GM18858 (cell line): ENCODE data around the gene UCK1.
"Not testable (repeated sequence)": the region's sequence is repeated elsewhere in the genome, so short reads cannot be mapped to it uniquely, and the experiment has no call there.

Source experiments
- ATAC-seq: cut with Tn5 transposase; IDR thresholded peaks from one replicate; pipeline ENCODE4 v1.9.1; 2021; ENCODE audit not compliant: unreplicated experiment

UCK1 gene

DNA sequence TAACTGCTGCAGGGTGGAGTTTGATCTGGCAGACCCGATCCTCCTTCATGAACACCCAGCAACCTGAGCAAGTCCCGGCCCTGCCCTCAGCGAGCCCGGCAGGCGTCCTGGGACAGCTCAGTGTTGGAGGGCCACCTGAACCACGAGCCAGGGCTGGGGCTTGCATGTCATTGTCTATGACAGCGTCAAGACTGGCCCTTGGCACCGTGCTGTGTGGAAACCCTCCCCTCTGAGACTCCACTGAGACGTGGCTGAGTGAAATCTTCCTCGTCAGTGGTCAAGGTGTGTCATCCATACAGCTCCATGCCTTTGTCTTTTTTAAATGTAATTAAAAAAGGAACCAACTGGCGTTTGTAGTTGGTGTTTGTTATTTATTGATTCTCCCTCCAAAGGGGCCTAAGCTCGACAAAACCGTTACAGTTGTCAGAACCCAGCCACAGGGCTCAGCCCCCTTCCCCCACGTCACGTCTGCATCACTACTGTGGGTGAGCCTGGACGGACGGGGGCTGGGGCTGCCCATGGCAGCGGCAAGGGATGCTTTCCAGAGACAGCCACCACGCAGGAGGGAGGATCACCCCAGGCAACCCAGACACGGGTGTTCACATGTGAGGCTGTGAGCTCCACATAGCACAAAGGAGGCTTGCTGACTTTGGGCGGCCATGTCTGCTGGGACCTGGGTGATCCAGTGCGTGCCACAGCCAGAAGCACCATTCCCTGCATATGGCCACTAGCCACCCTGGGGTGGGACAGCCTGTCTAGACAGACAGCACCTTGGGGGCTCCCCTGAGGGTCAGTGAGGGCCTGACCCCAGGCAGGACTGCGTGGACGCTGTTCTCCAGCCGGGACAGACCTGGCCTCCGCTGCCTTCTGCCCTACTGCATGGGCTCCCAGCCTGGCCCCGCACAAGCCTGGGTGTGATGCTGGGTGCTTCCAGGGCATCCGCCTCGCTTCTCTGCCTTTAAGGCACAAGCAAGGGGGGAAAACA lies 7.3 kb downstream of the UCK1 start:
- ATAC-seq = no peak

DNA sequence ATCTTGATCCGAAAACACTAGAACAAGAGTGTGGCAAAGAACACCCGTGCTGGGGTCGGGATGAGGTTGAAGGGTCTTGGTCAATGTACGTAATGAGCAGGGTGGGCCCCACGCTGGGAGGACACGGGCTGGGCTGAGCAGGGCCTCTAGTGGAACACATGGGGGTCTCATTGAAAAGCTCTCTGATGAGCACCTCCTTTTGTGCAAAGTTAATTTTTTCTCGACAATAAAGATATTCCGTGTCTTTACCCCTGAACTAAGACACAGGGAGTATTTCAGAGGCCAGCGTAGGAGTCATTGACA lies 8.0 kb downstream of the UCK1 start:
- ATAC-seq = no peak

DNA sequence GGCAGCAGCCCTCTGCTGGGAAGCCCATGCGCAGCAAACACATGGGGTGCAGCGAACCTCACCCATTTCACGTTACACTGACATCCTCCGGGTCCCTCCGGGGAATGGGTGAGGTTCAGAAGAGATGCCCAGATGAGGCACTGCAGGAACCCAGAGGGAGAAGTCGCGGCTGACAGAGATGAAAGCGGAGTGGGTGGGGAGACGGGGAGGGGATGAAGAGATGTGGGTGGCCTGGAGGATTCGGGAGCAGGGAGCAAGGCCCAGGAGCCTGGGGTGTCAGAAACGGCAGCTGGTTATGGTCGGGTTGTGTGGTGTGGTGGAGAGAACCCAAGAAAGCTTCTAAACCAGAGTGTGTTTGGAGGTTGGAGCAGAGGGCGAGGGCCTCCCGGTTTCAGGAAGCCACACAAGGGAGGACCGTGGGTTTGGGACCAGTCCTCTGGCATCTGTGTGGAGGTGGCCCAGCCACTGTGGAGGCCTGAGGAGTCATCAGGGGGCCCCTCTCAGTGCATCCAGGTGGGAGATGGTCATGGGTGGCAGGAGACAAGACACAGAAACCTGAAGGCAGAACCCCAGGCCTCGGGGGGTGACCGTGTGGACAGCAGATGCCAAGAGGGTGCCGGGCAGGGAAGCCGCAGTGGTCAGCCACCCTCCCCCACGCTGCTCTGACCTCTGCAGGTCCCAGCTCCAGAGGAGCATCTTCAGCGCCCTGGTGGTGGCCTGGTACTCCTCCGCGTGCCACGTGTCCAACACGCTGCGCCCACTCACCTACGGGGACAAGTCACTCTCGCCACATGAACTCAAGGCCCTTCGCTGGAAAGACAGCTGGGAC lies 8.6 kb downstream of the UCK1 start:
- ATAC-seq = no peak

DNA sequence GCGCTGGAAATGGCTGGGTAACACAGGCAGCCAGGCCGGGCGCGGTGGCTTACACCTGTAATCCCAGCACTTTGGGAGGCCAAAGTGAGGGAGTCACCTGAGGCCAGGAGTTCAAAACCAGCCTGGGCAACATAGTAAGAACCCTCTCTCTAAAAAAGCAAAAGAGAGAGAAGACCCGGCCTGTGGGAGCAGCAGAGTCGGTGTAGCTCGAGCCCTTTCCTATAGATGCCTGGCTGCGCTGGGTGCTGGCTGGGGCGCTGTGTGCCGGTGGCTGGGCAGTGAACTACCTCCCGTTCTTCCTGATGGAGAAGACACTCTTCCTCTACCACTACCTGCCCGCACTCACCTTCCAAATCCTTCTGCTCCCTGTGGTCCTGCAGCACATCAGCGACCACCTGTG lies 9.2 kb downstream of the UCK1 start:
- no peak for ATAC-seq

DNA sequence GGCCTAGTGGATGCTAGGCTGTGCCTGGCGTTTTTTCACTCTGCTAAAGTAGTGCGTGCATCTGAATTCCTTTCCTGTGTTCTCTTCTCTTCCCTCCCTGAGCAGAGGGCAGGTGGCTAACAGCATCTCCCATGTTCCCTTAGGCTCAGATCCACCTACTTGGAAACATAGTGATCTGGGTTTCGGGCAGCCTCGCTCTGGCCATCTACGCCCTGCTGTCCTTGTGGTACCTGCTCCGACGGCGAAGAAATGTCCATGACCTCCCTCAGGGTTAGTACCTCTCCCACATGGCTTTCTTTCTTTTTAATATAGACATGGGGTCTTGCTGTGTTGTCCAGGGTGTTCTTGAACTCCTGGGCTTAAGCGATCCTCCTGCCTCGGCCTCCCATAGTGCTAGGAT lies 9.9 kb downstream of the UCK1 start:
- ATAC-seq = no peak

DNA sequence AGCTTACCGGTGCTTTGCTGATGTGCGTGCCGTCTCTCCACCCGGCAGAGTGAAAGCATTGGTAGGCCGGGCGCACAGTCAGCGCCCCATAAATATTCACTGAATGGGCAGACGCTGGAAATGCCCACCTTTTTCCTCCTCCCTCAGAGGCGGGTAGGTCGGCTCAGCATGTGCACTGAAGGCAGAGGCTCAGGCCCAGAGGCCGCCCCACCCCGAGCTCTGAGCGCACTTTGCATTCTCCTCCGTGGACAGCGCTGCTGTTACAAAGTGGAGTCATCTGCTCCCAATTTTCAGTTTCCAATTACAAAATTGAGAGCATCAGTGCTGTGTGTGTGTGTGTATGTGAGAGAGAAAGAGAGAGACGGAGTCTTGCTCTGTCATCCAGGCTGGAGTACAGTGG lies 10.6 kb downstream of the UCK1 start:
- no peak for ATAC-seq

DNA sequence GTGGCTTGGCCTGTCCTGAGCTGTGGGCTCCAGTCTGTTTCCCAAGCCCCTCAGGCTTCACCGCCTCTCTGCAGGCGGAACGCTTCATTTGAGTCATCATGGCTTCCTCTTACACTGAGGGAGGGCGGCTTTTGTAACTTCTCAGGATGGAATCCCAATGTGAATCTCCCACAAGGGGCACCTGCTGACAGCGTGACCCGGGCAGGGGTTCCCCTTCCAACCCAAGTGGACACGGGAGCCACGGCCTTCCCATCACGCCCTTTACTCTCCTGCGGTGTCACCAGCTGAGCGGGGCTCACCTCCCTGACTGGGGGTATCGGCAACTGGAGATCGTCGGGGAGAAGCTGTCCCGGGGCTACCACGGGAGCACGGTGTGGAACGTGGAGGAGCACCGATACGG lies 12.5 kb downstream of the UCK1 start:
- ATAC-seq = no peak

DNA sequence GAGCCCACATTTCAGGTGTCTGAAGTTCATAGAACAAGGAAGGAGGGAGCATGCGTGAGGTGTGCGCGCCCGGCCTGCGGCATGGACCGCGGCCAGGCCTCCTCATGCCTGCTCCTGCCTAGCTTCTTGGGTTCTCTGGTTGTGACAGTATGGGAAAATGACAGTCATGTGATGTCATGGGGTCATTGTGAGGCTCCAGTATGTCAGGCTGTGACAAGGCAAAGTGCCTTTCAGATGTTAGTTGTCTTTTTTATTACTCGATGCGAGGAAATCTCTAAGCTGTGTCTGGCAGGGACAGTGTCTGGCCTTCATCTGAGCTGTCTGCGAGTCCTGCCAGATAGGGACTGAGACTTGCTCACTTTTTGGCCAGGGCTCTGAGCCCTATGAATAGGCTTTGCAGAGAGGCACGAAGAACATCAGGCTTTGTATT lies 13.3 kb downstream of the UCK1 start:
- no peak for ATAC-seq

DNA sequence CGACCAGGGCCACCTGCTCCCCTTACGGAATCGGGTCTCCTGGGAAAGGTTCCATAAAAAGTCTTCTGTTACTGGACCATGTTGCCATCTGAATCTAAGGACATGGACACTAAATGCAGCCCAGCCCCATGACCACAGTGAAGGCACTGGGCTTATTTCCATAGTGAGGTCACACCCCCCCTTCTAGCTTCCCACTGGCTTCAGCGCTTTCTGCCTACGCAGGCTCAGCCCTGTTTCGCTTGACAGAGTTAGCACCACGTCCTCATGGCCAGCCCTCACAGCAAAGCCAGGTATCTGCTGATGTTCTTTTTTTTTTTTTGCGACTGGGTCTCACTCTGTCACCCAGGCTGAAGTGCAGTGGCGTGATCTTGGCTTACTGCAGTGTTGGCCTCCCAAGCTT lies 14.1 kb downstream of the UCK1 start:
- ATAC-seq = no peak

DNA sequence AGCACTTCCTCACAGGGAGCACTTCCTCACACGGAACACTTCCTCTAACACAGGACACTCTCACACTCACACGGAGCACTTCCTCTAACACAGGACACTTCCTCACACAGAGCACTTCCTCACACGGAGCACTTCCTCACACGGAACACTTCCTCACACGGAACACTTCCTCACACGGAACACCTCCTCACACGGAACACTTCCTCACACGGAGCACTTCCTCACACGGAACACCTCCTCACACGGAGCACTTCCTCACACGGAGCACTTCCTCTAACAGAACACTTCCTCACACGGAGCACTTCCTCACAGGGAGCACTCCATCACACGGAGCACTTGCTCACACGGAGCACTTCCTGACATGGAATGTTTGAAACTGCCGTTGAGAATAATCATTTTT lies 15.0 kb downstream of the UCK1 start:
- no peak for ATAC-seq

DNA sequence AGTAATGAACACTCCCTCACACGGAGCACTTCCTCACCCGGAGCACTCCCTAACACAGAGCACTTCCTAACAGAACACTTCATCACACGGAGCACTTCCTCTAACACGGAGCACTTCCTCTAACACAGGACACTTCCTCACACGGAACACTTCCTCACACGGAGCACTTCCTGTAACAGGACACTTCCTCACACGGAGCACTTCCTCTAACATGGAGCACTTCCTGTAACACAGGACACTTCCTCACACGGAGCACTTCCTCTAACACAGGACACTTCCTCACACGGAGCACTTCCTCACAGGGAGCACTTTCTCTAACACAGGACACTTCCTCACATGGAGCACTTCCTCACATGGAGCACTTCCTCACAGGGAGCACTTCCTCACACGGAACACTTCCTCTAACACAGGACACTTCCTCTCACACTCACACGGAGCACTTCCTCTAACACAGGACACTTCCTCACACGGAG lies 15.5 kb downstream of the UCK1 start:
- not testable (repeated sequence) for ATAC-seq

DNA sequence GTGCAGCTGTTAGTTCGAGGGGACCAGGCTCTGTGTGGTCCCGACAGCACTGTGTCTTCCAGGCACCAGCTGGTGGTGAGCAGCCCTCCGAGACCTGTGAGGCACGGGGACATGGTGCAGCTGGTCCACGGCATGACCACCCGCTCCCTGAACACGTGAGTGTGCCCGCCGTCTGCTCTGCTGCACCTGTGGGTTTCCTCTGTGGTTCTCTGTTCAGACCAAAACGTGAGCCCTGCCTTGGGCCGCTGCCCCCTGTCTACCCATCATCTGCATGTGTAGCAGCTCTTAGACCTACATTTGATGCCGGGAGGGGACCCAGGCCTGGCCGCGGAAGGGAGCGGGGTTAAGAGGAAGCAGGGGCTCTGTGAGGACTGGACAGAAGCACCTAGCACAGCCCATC lies 17.9 kb downstream of the UCK1 start:
- no peak for ATAC-seq

DNA sequence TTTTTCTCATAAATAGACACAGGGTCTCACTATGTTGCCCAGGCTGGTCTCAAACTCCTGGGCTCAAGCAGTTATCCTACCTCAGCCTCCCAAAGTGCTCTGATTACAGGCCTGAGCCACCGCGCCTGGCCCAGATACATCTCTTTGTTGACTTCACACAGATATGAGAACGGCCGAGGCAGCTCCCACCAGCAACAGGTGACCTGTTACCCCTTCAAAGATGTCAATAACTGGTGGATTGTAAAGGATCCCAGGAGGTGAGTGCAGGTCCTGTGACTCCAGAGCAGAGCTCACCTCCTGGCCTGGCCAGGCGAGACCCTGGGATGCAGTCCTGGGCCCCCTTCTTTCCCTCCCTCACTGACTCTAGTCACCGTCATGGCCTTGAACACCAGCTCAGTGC lies 19.2 kb downstream of the UCK1 start:
- ATAC-seq = no peak

DNA sequence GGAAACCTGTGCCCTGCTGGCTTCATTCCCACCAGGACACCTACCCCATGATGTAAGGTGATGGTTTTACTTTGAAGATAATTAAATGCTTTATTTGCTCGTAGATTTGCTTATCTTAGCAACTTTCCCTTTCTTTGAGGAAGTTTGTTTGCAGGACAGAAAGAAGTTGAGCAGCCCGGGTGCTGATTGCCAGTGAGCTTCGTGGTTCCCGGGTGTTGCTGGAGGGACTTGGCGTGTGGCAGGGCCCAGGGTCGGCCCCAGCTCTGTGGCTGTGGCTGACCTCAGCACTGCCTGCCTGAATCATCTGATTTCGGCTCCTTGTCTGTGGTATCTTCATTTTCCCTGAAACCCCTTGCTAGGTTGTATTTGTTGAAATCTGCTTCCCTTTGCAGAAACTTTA lies 19.6 kb downstream of the UCK1 start:
- no peak for ATAC-seq

DNA sequence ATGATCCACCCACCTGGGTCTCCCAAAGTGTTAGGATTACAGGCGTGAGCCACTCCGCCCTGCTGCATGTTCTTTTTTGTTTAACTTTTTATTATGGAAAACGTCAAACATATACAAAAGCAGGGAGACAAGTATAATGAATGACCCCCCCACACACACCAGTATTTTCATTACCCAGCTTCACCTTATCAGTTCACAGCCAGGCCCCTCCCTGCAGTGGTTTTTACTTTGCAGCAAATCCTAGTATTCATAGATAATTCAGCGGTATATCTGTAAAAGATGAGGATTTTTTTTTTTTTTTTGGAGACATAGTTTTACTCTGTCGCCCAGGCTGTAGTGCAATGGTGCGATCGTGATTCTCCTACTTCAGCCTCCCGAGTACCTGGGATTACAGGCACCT lies 26.1 kb downstream of the UCK1 start:
- ATAC-seq = no peak

DNA sequence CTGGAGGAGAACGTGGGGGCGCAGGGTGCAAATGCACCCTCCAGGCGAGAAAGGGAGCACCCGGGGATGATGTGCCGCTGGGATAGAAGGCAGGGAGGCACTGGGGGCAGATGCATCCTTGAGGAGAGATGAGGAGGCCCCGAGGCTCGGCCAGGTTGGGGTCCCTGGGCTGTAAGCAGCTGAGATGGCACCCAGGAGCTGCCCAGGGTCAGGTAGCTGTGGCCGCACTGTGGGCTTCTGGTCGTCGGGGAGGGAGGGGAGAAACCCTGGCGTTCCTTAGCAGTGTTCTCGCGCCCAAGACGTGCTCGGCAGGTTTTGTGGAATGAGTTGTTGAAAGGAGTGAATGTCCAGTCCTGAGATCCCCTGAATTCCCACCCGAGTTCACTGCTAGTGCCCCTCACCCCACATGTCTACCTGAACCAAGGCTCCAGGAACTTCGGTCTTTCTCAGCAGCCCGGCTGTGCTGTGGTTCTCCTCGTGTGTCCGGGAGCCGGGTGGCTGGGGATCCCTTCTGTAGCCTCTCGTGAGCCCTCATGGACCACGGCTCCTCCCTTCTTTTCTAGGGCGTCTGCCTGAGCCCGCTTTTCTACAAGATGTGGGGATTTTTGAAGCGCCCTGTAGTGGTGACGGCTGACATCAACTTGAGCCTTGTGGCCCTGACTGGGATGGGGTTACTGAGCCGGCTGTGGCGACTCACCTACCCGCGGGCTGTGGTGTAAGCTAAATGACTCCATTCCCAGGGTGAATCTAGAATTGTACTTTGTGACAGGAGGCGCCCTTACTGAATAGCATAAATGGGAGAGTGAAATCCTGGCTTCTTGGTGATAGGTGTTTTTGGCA lies 27.2 kb downstream of the UCK1 start:
- no peak for ATAC-seq

DNA sequence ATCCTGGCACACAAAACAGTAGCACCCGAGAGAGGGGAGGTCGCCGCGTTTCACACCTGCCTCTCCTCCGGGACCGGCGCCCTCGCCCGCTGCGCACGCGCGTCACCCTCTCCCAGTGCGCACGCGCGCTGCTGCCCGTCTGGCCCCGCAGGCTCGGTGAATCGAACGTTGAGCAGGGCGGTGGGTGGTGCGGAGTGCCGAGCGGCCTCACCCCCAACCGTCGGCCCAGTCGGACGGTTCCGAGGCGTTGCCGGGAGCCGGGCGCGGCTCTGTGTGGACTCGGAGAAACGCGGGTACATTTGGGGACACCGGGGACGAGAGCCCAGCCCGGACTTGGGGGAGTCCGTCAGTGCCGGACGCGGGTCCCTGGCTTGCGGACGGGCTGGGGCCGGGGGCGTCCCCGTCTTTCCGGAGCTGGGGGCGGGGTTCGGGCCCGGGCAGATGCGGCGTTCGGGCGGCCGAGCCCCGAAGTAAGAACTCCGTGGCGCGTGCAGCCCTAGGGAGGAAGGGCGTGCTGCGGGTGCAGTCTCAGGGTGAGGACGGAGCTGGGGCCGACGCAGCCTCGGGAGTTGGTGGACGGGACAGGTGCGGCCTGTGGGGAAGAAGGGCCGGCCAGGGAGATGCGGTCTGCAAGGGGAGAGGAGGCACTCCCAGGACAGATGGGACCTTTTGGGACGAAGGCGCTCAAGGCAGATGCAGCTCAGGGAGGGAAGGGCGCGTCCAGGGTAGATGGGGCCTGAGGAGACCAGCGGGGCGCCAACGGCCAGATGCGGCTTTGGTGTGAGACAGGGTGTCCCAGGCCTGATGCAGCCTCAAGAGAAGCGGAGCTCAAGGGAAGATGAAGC lies 28.1 kb downstream of the UCK1 start, which contains the start of gene POMT1:
Gene POMT1 (plus strand): TSS at position 138 of the 845 bp plus-strand sequence. CDS start 1,301 bp downstream, outside the sequence.
- ATAC-seq = peak; percentile 73

DNA sequence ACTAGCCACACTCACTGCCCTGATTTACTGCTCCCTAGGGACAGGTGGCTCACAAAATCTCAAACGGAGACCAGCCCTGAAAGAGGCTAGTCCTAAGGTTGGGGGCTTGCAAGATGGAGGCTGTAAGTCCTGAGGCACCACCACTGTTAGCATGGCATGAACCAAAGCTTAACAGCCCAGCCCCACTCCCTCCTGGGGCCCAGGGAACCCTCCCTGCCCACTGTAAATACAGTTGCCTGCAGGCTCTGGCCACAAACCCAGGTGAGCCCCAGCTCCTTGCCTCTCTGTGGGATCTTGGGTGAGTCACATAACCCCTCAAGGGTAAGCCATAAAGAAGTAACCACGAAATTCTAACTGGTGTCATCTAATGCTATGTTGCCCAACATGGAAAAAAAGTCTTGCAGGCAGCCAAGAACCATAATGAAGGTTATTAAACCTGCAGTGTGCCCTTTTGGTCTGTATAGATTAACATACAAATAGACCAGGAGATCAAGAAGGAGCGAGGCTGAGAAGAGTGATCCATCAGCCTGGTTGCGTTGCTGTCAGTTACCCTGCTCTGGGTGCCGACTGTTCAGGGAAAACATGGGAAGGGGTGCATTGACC lies 30.0 kb downstream of the UCK1 start:
- ATAC-seq = no peak

DNA sequence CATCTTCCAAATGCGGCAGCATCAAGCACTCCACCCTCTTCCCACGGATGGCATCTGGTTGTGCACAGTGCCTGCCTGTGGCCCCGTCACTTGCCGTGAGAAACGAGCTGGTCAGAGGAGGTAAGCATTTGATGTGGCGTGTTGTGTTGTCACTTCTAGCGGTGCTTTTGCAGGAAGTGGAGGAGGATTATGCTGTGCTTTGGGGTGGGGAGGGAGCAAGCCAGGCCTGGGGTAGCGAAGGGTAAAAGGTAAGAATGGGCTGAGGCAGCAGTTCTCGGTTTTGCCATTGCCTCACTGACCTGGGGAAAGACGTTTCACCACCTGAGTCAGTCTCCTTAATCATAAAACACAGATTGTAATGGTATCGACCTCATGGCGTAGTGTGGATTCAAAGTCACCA lies 30.7 kb downstream of the UCK1 start:
- no peak for ATAC-seq
